K562 (cell line): ENCODE measurements around the gene DAB1. TPM values are rescaled to one million over a fixed set of nuclear protein-coding genes. Genes with fewer than 3 reads are reported as not detected.

Experiments used
- ATAC-seq: fragments of 200-7000 bp; cut with Tn5 transposase; 3 replicates; pipeline ENCODE4 v1.9.1; 2020; ENCODE audit warnings: moderate library complexity
- BruUV-seq: library from RNA; stranded (reverse); fragments of 400-500 nt; replicated peaks from 2 replicates; lab custom pipeline; 2021; lab: Mats Ljungman, UMichigan
- CTCF ChIA-PET: fragments of 300-600 bp; formaldehyde crosslinking; extraction: SDS; loops from one replicate; lab custom pipeline; 2021; ENCODE audit warnings: low intra/inter-chr PET ratio; lab: Yijun Ruan, JAX
- POLR2A ChIA-PET: fragments of 300-600, 350-650 bp; sonication (Branson Sonifier 250); formaldehyde crosslinking; extraction: SDS; loops from one replicate; lab custom pipeline; 2021; ENCODE audit warnings: antibody characterized with exemption, inconsistent platforms; lab: Yijun Ruan, JAX
- DNase-seq, 4 experiments: peaks; one replicate each; pipeline versions ENCODE4 v3.0.0 to v3.0.0-alpha.2; 2011 to 2018; ENCODE audit warnings: low spot score in 3 of 4, mixed read lengths in 3 of 4; ENCODE audit errors: extremely low read depth in 1 of 4
- FAIRE-seq: peaks from 2 replicates; lab custom pipeline; 2011; peaks lifted over from hg19 to GRCh38; lab: Jason Lieb, UNC
- H2AFZ ChIP-seq: 2 replicates; pipeline ENCODE4 v1.6.0; 2011; ENCODE audit warnings: low read depth, low read length, control low read depth, inconsistent platforms
- H3K27ac ChIP-seq: fragments of 200-600 bp; 3 replicates; pipeline ENCODE4 v1.8.0; 2011; ENCODE audit warnings: low read depth, mild to moderate bottlenecking, control low read depth, inconsistent platforms, low read length, moderate library complexity, mixed read lengths; ENCODE audit errors: extremely low read depth
- H3K27me3 ChIP-seq, 2 experiments: fragments of 300-600 bp in 1 of 2; 2 replicates in 1 of 2; 3 replicates in 1 of 2; pipeline versions ENCODE4 v1.6.0 to v1.8.0; 2011; ENCODE audit warnings: inconsistent platforms in 2 of 2, low read length in 2 of 2, mild to moderate bottlenecking in 1 of 2, mixed read lengths in 1 of 2, moderate library complexity in 1 of 2; ENCODE audit not compliant: control insufficient read depth in 2 of 2, insufficient read depth in 2 of 2
- H3K36me3 ChIP-seq: fragments of 300-600 bp; 3 replicates; pipeline ENCODE4 v1.8.0; 2011; ENCODE audit warnings: mild to moderate bottlenecking, low read length, inconsistent platforms; ENCODE audit not compliant: control insufficient read depth, insufficient read depth
- H3K4me1 ChIP-seq, 2 experiments: fragments of 200-600 bp in 1 of 2; replicated peaks in 1 of 2; 2 replicates in 1 of 2; 3 replicates in 1 of 2; pipeline versions ENCODE4 v1.5.1 to v1.8.0; 2011; ENCODE audit warnings: inconsistent platforms in 2 of 2, low read length in 2 of 2, mild to moderate bottlenecking in 1 of 2, mixed read lengths in 1 of 2, moderate library complexity in 1 of 2; ENCODE audit not compliant: control insufficient read depth in 2 of 2, insufficient read depth in 2 of 2
- H3K4me2 ChIP-seq: 2 replicates; pipeline ENCODE4 v1.6.1; 2011; ENCODE audit warnings: low read length, control low read depth, inconsistent platforms, mixed read lengths; ENCODE audit not compliant: insufficient read depth
- H3K4me3 ChIP-seq: fragments of 200-600 bp; sonication (generic), shearing (Covaris generic); 2 replicates; pipeline ENCODE4 v1.5.1; 2016; ENCODE audit warnings: control low read depth, inconsistent platforms
- H3K79me2 ChIP-seq: fragments of 200-600 bp; 3 replicates; pipeline ENCODE4 v1.8.0; 2011; ENCODE audit warnings: low read length, inconsistent platforms; ENCODE audit not compliant: control insufficient read depth, insufficient read depth
- H3K9ac ChIP-seq, 2 experiments: 2 replicates each; pipeline versions ENCODE4 v1.6.0 to v1.6.1; 2011; ENCODE audit warnings: low read depth in 2 of 2, low read length in 2 of 2, control low read depth in 1 of 2, inconsistent platforms in 1 of 2, mild to moderate bottlenecking in 1 of 2, mixed read lengths in 1 of 2; ENCODE audit not compliant: insufficient read depth in 1 of 2
- H3K9me1 ChIP-seq: one replicate; pipeline ENCODE4 v1.6.0; 2011; ENCODE audit warnings: inconsistent platforms, mild to moderate bottlenecking, low read length, moderate library complexity; ENCODE audit not compliant: control insufficient read depth, insufficient read depth
- H3K9me3 ChIP-seq: replicated peaks from 2 replicates; pipeline ENCODE4 v1.5.1; 2011; ENCODE audit warnings: low read depth, low read length, inconsistent platforms; ENCODE audit not compliant: control insufficient read depth, insufficient read depth
- H4K20me1 ChIP-seq: replicated peaks from 2 replicates; pipeline ENCODE4 v1.6.1; 2011; ENCODE audit warnings: low read length, inconsistent platforms, mixed read lengths; ENCODE audit not compliant: control insufficient read depth, insufficient read depth
- E2F3 ChIP-seq: fragments of 250-450 bp; sonication (Bioruptor Pico); IDR thresholded peaks from 2 replicates; pipeline ENCODE4 v1.4.0; 2020; ENCODE audit warnings: mild to moderate bottlenecking
- HDAC3 ChIP-seq: fragments of 450-650 bp; IDR thresholded peaks from 2 replicates; pipeline ENCODE4 v1.6.1; 2018; ENCODE audit warnings: borderline replicate concordance, mild to moderate bottlenecking, moderate library complexity; ENCODE audit not compliant: partially characterized antibody
- KAT7 ChIP-seq: sonication (generic); formaldehyde crosslinking; IDR thresholded peaks from 2 replicates; pipeline ENCODE4 v1.8.0; 2022; ENCODE audit warnings: missing genetic modification reagents, mild to moderate bottlenecking, borderline replicate concordance
- SP1 ChIP-seq: sonication (generic); formaldehyde crosslinking; IDR thresholded peaks from 2 replicates; pipeline ENCODE4 v1.8.1; 2022; ENCODE audit warnings: mild to moderate bottlenecking, missing genetic modification reagents
- TCFL5 ChIP-seq: fragments of 250-450 bp; sonication (Bioruptor Pico); conservative IDR thresholded peaks from 2 replicates; pipeline ENCODE4 v1.6.1; 2021; ENCODE audit warnings: mild to moderate bottlenecking, moderate library complexity, matching md5 sums
- ZBED1 ChIP-seq: IDR thresholded peaks from 2 replicates; pipeline ENCODE4 v1.6.1; 2014
- ZNF263 ChIP-seq: sonication (generic); formaldehyde crosslinking; IDR thresholded peaks from 2 replicates; pipeline ENCODE4 v1.8.0; 2022; ENCODE audit warnings: mild to moderate bottlenecking, missing genetic modification reagents, borderline replicate concordance
- ZNF584 ChIP-seq: fragments of 200-800 bp; sonication (Bioruptor generic); IDR thresholded peaks from 2 replicates; pipeline ENCODE4 v1.6.1; 2016; ENCODE audit warnings: low read depth, mild to moderate bottlenecking, missing genetic modification characterization, missing compliant biosample characterization
- ZSCAN29 ChIP-seq: fragments of 450-650 bp; IDR thresholded peaks from 2 replicates; pipeline ENCODE4 v1.6.1; 2017
- ZZZ3 ChIP-seq: fragments of 450-650 bp; IDR thresholded peaks from 2 replicates; pipeline ENCODE4 v1.6.1; 2016; ENCODE audit warnings: antibody characterized with exemption, mild to moderate bottlenecking, moderate library complexity
- WGBS: fragments of 100-300 bp; shearing (Covaris generic); methylation state at CpG from one replicate; pipeline ENCODE4 v1.1.6; 2016; ENCODE audit warnings: low coverage, mixed read lengths; ENCODE audit not compliant: insufficient coverage; ENCODE audit errors: missing lambda C conversion rate; 5-methylcytosine and 5-hydroxymethylcytosine counted together
- in situ Hi-C: fragments of 300-500 bp; cut with MboI; formaldehyde crosslinking; loops from 4 replicates; pipeline ENCODE4 v1.15.0; 2018; ENCODE audit warnings: inconsistent platforms, mixed read lengths
- intact Hi-C: fragments of 100-400 bp; cut with micrococcal nuclease; formaldehyde crosslinking; loops from 2 replicates; pipeline ENCODE4 v1.14.2; 2022
- polyA plus RNA-seq, 8 experiments: library from polyadenylated mRNA; depleted of rRNA in 4 of 8; stranded (reverse) in 5 of 8; unstranded in 3 of 8; fragments of >200 nt; fragmentation: Nextera tagmentation in 2 of 8; fragmentation: Illumina TruSeq in 1 of 8; extraction: Ambion mirVana in 2 of 8; extraction: Trizol in 1 of 8; gene quantifications; 2 replicates each; pipeline versions ENCODE4 v1.2.1 to v1.2.3, GENCODE V29; 2011 to 2014; ENCODE audit warnings: inconsistent platforms in 1 of 8, missing spikeins in 1 of 8
- total RNA-seq, 7 experiments: library from RNA; depleted of rRNA in 6 of 7; stranded (reverse); fragments of >200 nt in 6 of 7; fragmentation: Illumina TruSeq in 2 of 7; extraction: Trizol in 2 of 7; gene quantifications; 2 replicates each; pipeline versions ENCODE4 v1.2.1 to v1.2.3, GENCODE V29; 2011 to 2021; ENCODE audit warnings: low replicate concordance in 1 of 7

The DAB1 gene
- total and polyA plus RNA-seq, 9 of the 15 experiments (the other 6 are each of a cell fraction or from before 2014, with no cell fraction given), result not detected

- POLR2A ChIA-PET, result no interaction called here
- no peak overlapping the region for H2AFZ ChIP-seq
- H3K4me1 ChIP-seq, result no peaks in the 10 kb centered on the region
- no peak for FAIRE-seq
- H3K4me2 ChIP-seq, result no peak overlapping the region
- BruUV-seq, result no TSS peak
- 0% methylated on average over 1 of the region's 1 CpG for WGBS
- H3K36me3 ChIP-seq, result no peaks in the 10 kb centered on the region
- DNase-seq, result no peak
- TF ChIP-seq KAT7 (CRISPR knock-in tag) (no peak), ZBED1 (no peak), SP1 (no peak), ZZZ3 (no peak), ZNF584 (CRISPR knock-in tag) (no peak), HDAC3 (no peak), E2F3 (no peak), ZNF263 (CRISPR knock-in tag) (no peak), ZSCAN29 (no peak), TCFL5 (CRISPR knock-in tag) (no peak)
- TF ChIP-seq, all 486 proteins: peak for 0
- H4K20me1 ChIP-seq, result no peaks in the 10 kb centered on the region
- intact Hi-C loops, result no loop called here
- H3K9ac ChIP-seq, result no peak overlapping the region
- H3K79me2 ChIP-seq, result no peaks in the 10 kb centered on the region
- CTCF ChIA-PET, result no interaction called here
- H3K9me1 ChIP-seq, result no peaks in the 10 kb centered on the region
- no peak overlapping the region for H3K27ac ChIP-seq
- H3K27me3 ChIP-seq, result no peaks in the 10 kb centered on the region
- H3K9me3 ChIP-seq, result no peaks in the 10 kb centered on the region
- in situ Hi-C loops, result no loop called here
- no peak for ATAC-seq
- H3K4me3 ChIP-seq, result no peak overlapping the region
Observed at GRCh38 chr1:57440096-57440495, 16.2 kb upstream of the DAB1 start.
